ENCODE measurements around the gene GALP.
"Not testable (repeated sequence)": the region's sequence is repeated elsewhere in the genome, so short reads cannot be mapped to it uniquely, and the experiment has no call there.

GALP gene

GRCh38 chr19:56148955-56149655, 26.7 kb upstream of the GALP start:
- DNase-seq = not testable (repeated sequence)

- DNase-seq = no peak
These were observed 26.2 kb upstream of the GALP start for GRCh38 chr19:56149656-56150038.

- no peak for DNase-seq
These were observed 25.4 kb upstream of the GALP start for GRCh38 chr19:56150358-56150757.

- no peak for DNase-seq
These were observed 23.2 kb upstream of the GALP start for GRCh38 chr19:56152644-56153043.

GRCh38 chr19:56153507-56153906, 22.3 kb upstream of the GALP start:
- DNase-seq = no peak

GRCh38 chr19:56155124-56155687, 20.6 kb upstream of the GALP start:
- DNase-seq = peak in 1 of 2 donors; percentile 19

GRCh38 chr19:56156768-56157167, 19.0 kb upstream of the GALP start:
- no peak for DNase-seq

GRCh38 chr19:56158170-56158757, 17.5 kb upstream of the GALP start:
- no peak for DNase-seq

- no peak for DNase-seq
These were observed 16.7 kb upstream of the GALP start for GRCh38 chr19:56159009-56159559.

GRCh38 chr19:56159622-56160271, 16.1 kb upstream of the GALP start:
- no peak for DNase-seq

GRCh38 chr19:56161534-56161933, 14.3 kb upstream of the GALP start:
- no peak for DNase-seq

- peak in 1 of 2 donors; percentile 20 for DNase-seq
These were observed 13.6 kb upstream of the GALP start for GRCh38 chr19:56162258-56162657.

GRCh38 chr19:56163097-56163496, 12.7 kb upstream of the GALP start:
- no peak for DNase-seq

GRCh38 chr19:56167064-56167578, 8.7 kb upstream of the GALP start:
- no peak for DNase-seq

- DNase-seq = no peak
These were observed 5.5 kb upstream of the GALP start for GRCh38 chr19:56170261-56170660.

GRCh38 chr19:56174086-56174485, 1.7 kb upstream of the GALP start:
- no peak for DNase-seq

GRCh38 chr19:56174550-56174949, 1.3 kb upstream of the GALP start:
- no peak for DNase-seq

- DNase-seq = not testable (repeated sequence)
These were observed 502 bp downstream of the GALP start for GRCh38 chr19:56176310-56176709.

- no peak for DNase-seq
These were observed 1.1 kb downstream of the GALP start for GRCh38 chr19:56176881-56177280.

- DNase-seq = no peak
These were observed 1.9 kb downstream of the GALP start for GRCh38 chr19:56177564-56178243.

GRCh38 chr19:56189785-56190184, 14.0 kb downstream of the GALP start:
- no peak for DNase-seq

- DNase-seq = no peak
These were observed 15.3 kb downstream of the GALP start for GRCh38 chr19:56191115-56191514.

GRCh38 chr19:56191711-56192110, 15.9 kb downstream of the GALP start:
- no peak for DNase-seq

Data from stimulated activated CD4-positive, alpha-beta T cell treated with anti-CD3 and anti-CD28 coated beads, Interleukin-2, amount 100 ng/mL, for 24 hours (primary cell).